HepG2 (cell line): ENCODE measurements around the gene HNRNPA2B1. TPM values are rescaled to one million over a fixed set of nuclear protein-coding genes. Genes with fewer than 3 reads are reported as not detected.

Experiments
- ATF7 ChIP-seq, 2 experiments: fragments of 450-650 bp in 1 of 2; sonication (generic) in 1 of 2; formaldehyde crosslinking in 1 of 2; IDR thresholded peaks; 2 replicates each; pipeline versions ENCODE4 v1.4.0 to v1.6.1; 2016 to 2020; ENCODE audit warnings: antibody characterized with exemption in 1 of 2, mild to moderate bottlenecking in 1 of 2, missing genetic modification reagents in 1 of 2
- DMAP1 ChIP-seq: IDR thresholded peaks from 2 replicates; pipeline ENCODE4 v1.6.1; 2016
- DR1 ChIP-seq: sonication (generic); formaldehyde crosslinking; IDR thresholded peaks from 2 replicates; pipeline ENCODE4 v1.8.0; 2021; ENCODE audit warnings: mild to moderate bottlenecking, missing genetic modification reagents, inconsistent platforms
- FOXK1 ChIP-seq: sonication (generic); formaldehyde crosslinking; IDR thresholded peaks from 2 replicates; pipeline ENCODE4 v1.4.0; 2020; ENCODE audit warnings: low read depth, missing genetic modification reagents, borderline replicate concordance
- GFI1 ChIP-seq: sonication (generic); formaldehyde crosslinking; IDR thresholded peaks from 2 replicates; pipeline ENCODE4 v1.5.0; 2020; ENCODE audit warnings: missing genetic modification reagents, mild to moderate bottlenecking, borderline replicate concordance
- HMG20B ChIP-seq: conservative IDR thresholded peaks from 2 replicates; pipeline ENCODE4 v1.6.1; 2016; ENCODE audit warnings: missing genetic modification reagents, missing compliant biosample characterization
- HOMEZ ChIP-seq: IDR thresholded peaks from 2 replicates; pipeline ENCODE4 v1.6.1; 2016; ENCODE audit warnings: low read depth
- MED1 ChIP-seq: sonication (generic); formaldehyde crosslinking; IDR thresholded peaks from 2 replicates; pipeline ENCODE4 v1.4.0; 2020; ENCODE audit warnings: missing genetic modification reagents
- MIER3 ChIP-seq: IDR thresholded peaks from 2 replicates; pipeline ENCODE4 v1.6.1; 2016; ENCODE audit warnings: missing compliant biosample characterization, borderline replicate concordance
- NFIC ChIP-seq: IDR thresholded peaks from 2 replicates; pipeline ENCODE4 v1.6.1; 2012; ENCODE audit warnings: mild to moderate bottlenecking, low read length, inconsistent platforms
- PHB2 ChIP-seq: fragments of 450-650 bp; IDR thresholded peaks from 2 replicates; pipeline ENCODE4 v1.6.1; 2018; ENCODE audit not compliant: partially characterized antibody
- SALL2 ChIP-seq: sonication (generic); formaldehyde crosslinking; IDR thresholded peaks from 2 replicates; pipeline ENCODE4 v1.8.1; 2023; ENCODE audit warnings: mild to moderate bottlenecking, missing genetic modification reagents, inconsistent platforms
- SNAPC5 ChIP-seq: sonication (generic); formaldehyde crosslinking; IDR thresholded peaks from 2 replicates; pipeline ENCODE4 v1.8.1; 2023; ENCODE audit warnings: mild to moderate bottlenecking, missing genetic modification reagents, borderline replicate concordance
- SPEN ChIP-seq: sonication (generic); formaldehyde crosslinking; IDR thresholded peaks from 2 replicates; pipeline ENCODE4 v1.5.1; 2020; ENCODE audit warnings: low read depth, mild to moderate bottlenecking, missing genetic modification reagents
- TCF7L2 ChIP-seq: IDR thresholded peaks from 2 replicates; pipeline ENCODE4 v1.6.1; 2011; ENCODE audit warnings: mild to moderate bottlenecking, low read depth, low read length, moderate library complexity
- ZBTB26 ChIP-seq: IDR thresholded peaks from 2 replicates; pipeline ENCODE4 v1.6.1; 2016; ENCODE audit warnings: missing compliant biosample characterization, missing genetic modification reagents, borderline replicate concordance
- ZFP1 ChIP-seq: IDR thresholded peaks from 2 replicates; pipeline ENCODE4 v1.6.1; 2016
- ZNF563 ChIP-seq: sonication (generic); formaldehyde crosslinking; IDR thresholded peaks from 2 replicates; pipeline ENCODE4 v1.8.0; 2022; ENCODE audit warnings: mild to moderate bottlenecking, moderate library complexity, missing genetic modification reagents
- ZNF773 ChIP-seq: sonication (generic); formaldehyde crosslinking; IDR thresholded peaks from 2 replicates; pipeline ENCODE4 v1.4.0; 2020; ENCODE audit warnings: missing genetic modification reagents, borderline replicate concordance
- ZNF790 ChIP-seq: sonication (generic); formaldehyde crosslinking; IDR thresholded peaks from 2 replicates; pipeline ENCODE4 v1.8.0; 2022; ENCODE audit warnings: missing genetic modification reagents, mild to moderate bottlenecking, borderline replicate concordance
- ZNF850 ChIP-seq: sonication (generic); formaldehyde crosslinking; conservative IDR thresholded peaks from 2 replicates; pipeline ENCODE4 v1.9.0; 2021; ENCODE audit warnings: mild to moderate bottlenecking, missing genetic modification reagents
- ZSCAN9 ChIP-seq: IDR thresholded peaks from 2 replicates; pipeline ENCODE4 v1.6.1; 2016; ENCODE audit warnings: borderline replicate concordance
- polyA plus RNA-seq, 8 experiments: library from polyadenylated mRNA; depleted of rRNA in 3 of 8; stranded (reverse) in 7 of 8; unstranded in 1 of 8; fragments of >200 nt; fragmentation: Illumina TruSeq in 4 of 8; extraction: Trizol in 4 of 8; gene quantifications; 2 replicates each; pipeline versions ENCODE4 v1.2.1 to v1.2.3, GENCODE V29; 2011 to 2016; ENCODE audit warnings: low read depth in 4 of 8, missing spikeins in 1 of 8, mixed read lengths in 1 of 8; ENCODE audit not compliant: insufficient read depth in 1 of 8
- total RNA-seq, 5 experiments: library from RNA; depleted of rRNA; stranded (reverse); fragments of >200 nt; fragmentation: Illumina TruSeq; extraction: Trizol; gene quantifications; 2 replicates each; pipeline ENCODE4 v1.2.3, GENCODE V29; 2016; ENCODE audit warnings: low read depth in 1 of 5
- TF ChIP-seq, protein P1 (sequence below): sonication (generic); formaldehyde crosslinking; IDR thresholded peaks from 2 replicates; pipeline ENCODE4 v1.5.0; 2020; ENCODE audit warnings: missing genetic modification reagents

HNRNPA2B1 gene
- total and polyA plus RNA-seq, 2 of the 13 experiments (the other 11 are each of a cell fraction or from before 2014, with no cell fraction given): 193 to 412 TPM

- TF ChIP-seq ZNF850 (CRISPR knock-in tag): no peak
- TF ChIP-seq ZNF563 (CRISPR knock-in tag): no peak
- TF ChIP-seq TCF7L2: no peak
- 0 out of 2 replicates have a peak, but pooled peaks have one; percentile 18 for TF ChIP-seq NFIC
- TF ChIP-seq GFI1 (CRISPR knock-in tag): no peak
- TF ChIP-seq DR1 (CRISPR knock-in tag): no peak; the same call in 1 of the 2 replicates
- no peak for TF ChIP-seq SNAPC5 (CRISPR knock-in tag)
- no peak for TF ChIP-seq SALL2 (CRISPR knock-in tag)
- TF ChIP-seq MIER3 (CRISPR knock-in tag): no peak
- no peak for TF ChIP-seq MED1 (CRISPR knock-in tag)
- no peak for TF ChIP-seq ZNF790 (CRISPR knock-in tag)
- TF ChIP-seq DMAP1: peak; percentile 69
- TF ChIP-seq HOMEZ: no peak
- TF ChIP-seq PHB2: no peak
- TF ChIP-seq ZBTB26 (CRISPR knock-in tag): no peak
- no peak for TF ChIP-seq FOXK1 (CRISPR knock-in tag)
- TF ChIP-seq, protein P1, sequence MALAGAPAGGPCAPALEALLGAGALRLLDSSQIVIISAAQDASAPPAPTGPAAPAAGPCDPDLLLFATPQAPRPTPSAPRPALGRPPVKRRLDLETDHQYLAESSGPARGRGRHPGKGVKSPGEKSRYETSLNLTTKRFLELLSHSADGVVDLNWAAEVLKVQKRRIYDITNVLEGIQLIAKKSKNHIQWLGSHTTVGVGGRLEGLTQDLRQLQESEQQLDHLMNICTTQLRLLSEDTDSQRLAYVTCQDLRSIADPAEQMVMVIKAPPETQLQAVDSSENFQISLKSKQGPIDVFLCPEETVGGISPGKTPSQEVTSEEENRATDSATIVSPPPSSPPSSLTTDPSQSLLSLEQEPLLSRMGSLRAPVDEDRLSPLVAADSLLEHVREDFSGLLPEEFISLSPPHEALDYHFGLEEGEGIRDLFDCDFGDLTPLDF (CRISPR knock-in tag): no peak; the same call in 1 of the 2 replicates
- TF ChIP-seq SPEN (CRISPR knock-in tag): no peak
- TF ChIP-seq ZNF773: no peak
- TF ChIP-seq ATF7 (IDR thresholded peaks at IDR 0.05): no peak
- no peak for TF ChIP-seq ATF7 (CRISPR knock-in tag; IDR thresholded peaks at IDR 0.05)
- TF ChIP-seq ZSCAN9 (CRISPR knock-in tag): peak; percentile 19; the same call in 1 of the 2 replicates
- TF ChIP-seq HMG20B: no peak
- TF ChIP-seq ZFP1: no peak
These were observed 887 bp upstream of the HNRNPA2B1 start, which contains the start of gene CBX3 (continued) for GRCh38 chr7:26201247-26202018.
